ENCODE data around the gene PAN3. TPM values are rescaled to one million over a fixed set of nuclear protein-coding genes. Genes with fewer than 3 reads are reported as not detected.

The PAN3 gene
- total and polyA plus RNA-seq, 2 of the 8 experiments (the other 6 are each of a cell fraction or from before 2014, with no cell fraction given): 12.7 to 39.3 TPM

DNA sequence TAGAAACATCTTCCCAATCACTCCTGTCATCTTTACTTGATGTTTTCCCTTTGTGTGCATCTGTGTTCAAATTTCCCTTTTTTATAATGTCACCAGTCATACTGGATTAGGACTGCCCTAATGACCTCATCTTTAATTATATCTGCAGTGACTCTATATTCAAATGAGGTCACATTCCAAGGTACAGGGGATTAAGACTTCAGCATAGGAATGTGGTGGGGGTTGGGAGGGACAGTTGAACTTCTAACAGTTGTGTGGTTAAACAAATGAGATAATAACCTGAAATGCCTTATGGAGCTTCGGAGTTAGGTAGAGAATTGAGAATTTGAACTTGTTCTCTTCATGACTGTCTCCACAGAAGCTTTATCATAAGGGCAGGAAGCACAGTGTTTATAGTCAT, 23.0 kb downstream of the PAN3 start:
- WGBS, 2 experiments (ENCODE audit: extremely low coverage in 1 of 2, insufficient coverage in 1 of 2, insufficient read length in 1 of 2, insufficient replicate concordance in 2 of 2, low coverage in 1 of 2, low lambda C conversion rate in 2 of 2, missing lambda C conversion rate in 1 of 2): 23% methylated on average over 1 of the region's 1 CpG; no CpG with 5 or more reads in 1 of the 2 experiments
- H3K4me2 ChIP-seq (ENCODE audit: insufficient read depth in 1 of 2, low read depth in 2 of 2, low read length in 2 of 2): peak overlapping the region; percentile 57 to 65
- no peak for DNase-seq (ENCODE audit: low read depth in 1 of 2, low spot score in 2 of 2)
- peaks cover 0 to 2% of the 10 kb centered on the region in 2 experiments for H4K20me1 ChIP-seq (replicated peaks in 1 of 2; ENCODE audit: control insufficient read depth in 1 of 2, insufficient read depth in 2 of 2, low read length in 2 of 2)
- FAIRE-seq: peak; percentile 74
- peaks cover 11 to 98% of the 10 kb centered on the region in 2 experiments for H3K79me2 ChIP-seq (ENCODE audit: control insufficient read depth in 1 of 2, insufficient read depth in 2 of 2, low read length in 2 of 2)
- H3K18ac ChIP-seq (ENCODE audit: extremely low read depth, low read length): peak overlapping the region; percentile 44
- no peak overlapping the region for H2BK15ac ChIP-seq (ENCODE audit: low read length)
- H3K27ac ChIP-seq (ENCODE audit: low read depth, low read length): peak overlapping the region; percentile 12; the same call in 1 of the 2 replicates
- H2BK5ac ChIP-seq (ENCODE audit: low read depth, low read length): peak overlapping the region; percentile 13; the same call in 1 of the 2 replicates
- H3K36me3 ChIP-seq (ENCODE audit: control insufficient read depth in 2 of 4, insufficient read depth in 4 of 4, low read length in 3 of 4): peaks cover 0 to 5% (median 0%) of the 10 kb centered on the region in 4 experiments; a peak in 2 of 8 replicates
- no peaks in the 10 kb centered on the region for H3K27me3 ChIP-seq (replicated peaks in 1 of 4; ENCODE audit: control insufficient read depth in 3 of 4, extremely low read depth in 1 of 4, insufficient read depth in 3 of 4, low read length in 3 of 4)
- H3K79me1 ChIP-seq (ENCODE audit: low read depth, low read length): peaks cover 3% of the 10 kb centered on the region
- H3K23ac ChIP-seq (ENCODE audit: insufficient read length): no peak overlapping the region
- no peak overlapping the region for H4K91ac ChIP-seq (replicated peaks; ENCODE audit: insufficient read length, low read length)
- H4K8ac ChIP-seq (ENCODE audit: extremely low read depth, insufficient read depth, low read length): no peak overlapping the region
- H2BK12ac ChIP-seq (ENCODE audit: low read depth, low read length): peak overlapping the region; percentile 86; the same call in 1 of the 2 replicates
- no peak overlapping the region for H2AFZ ChIP-seq (ENCODE audit: low read length)
- no peak overlapping the region for H2BK120ac ChIP-seq (replicated peaks; ENCODE audit: low read depth, low read length)
- CTCF ChIA-PET (ENCODE audit: partially characterized antibody): interaction anchor here (1.6 kb wide), 1 partner anchor 9 kb away, joined by 4 read pairs; no protein-coding TSS in a partner anchor
- POLR2A ChIA-PET (ENCODE audit: partially characterized antibody): interaction anchor here (0.6 to 2.2 kb wide), 6 partner anchors 9 to 156 kb away, joined by 3 to 9 read pairs (median 3); no protein-coding TSS in a partner anchor
- no peak overlapping the region for H3K4ac ChIP-seq (replicated peaks; ENCODE audit: insufficient read length, low read depth, low read length)
- H3K4me3 ChIP-seq (ENCODE audit: extremely low read depth in 1 of 4, insufficient read depth in 2 of 4, low read depth in 3 of 4, low read length in 4 of 4): peak overlapping the region in 1 of 4 experiments; percentile 43; a peak in 2 of 8 replicates
- 0 out of 2 replicates have a peak overlapping the region, but pooled peaks have one; percentile 16 for H2BK20ac ChIP-seq (ENCODE audit: low read length)
- peak overlapping the region; percentile 47; the same call in 1 of the 2 replicates for H2AK5ac ChIP-seq (ENCODE audit: low read depth, low read length)
- H3K14ac ChIP-seq (ENCODE audit: insufficient read length): no peak overlapping the region
- no peak overlapping the region for H3K56ac ChIP-seq (replicated peaks; ENCODE audit: insufficient read length, low read depth, low read length)
- H3K23me2 ChIP-seq (ENCODE audit: low read depth, low read length): no peaks in the 10 kb centered on the region
- peaks cover 3 to 9% of the 10 kb centered on the region in 2 experiments; a peak in 2 of 4 replicates for H3K9me3 ChIP-seq (ENCODE audit: insufficient read depth in 2 of 2, low read depth in 1 of 2, low read length in 1 of 2)
- H3K4me1 ChIP-seq (replicated peaks in 1 of 4; ENCODE audit: control insufficient read depth in 3 of 4, insufficient read depth in 4 of 4, low read length in 3 of 4): peaks cover 0 to 14% (median 5%) of the 10 kb centered on the region in 4 experiments; a peak in 5 of 7 replicates
- peak overlapping the region; percentile 41 for H4K5ac ChIP-seq (ENCODE audit: insufficient read length, low read depth, low read length)
- no peak overlapping the region; a peak in 1 of 7 replicates for H3K9ac ChIP-seq (replicated peaks in 1 of 4; ENCODE audit: extremely low read depth in 1 of 4, low read depth in 3 of 4, low read length in 3 of 4)
- TF ChIP-seq TAF1 (IDR thresholded peaks at IDR 0.05; ENCODE audit: low read depth, low read length) (no peak), TEAD4 (IDR thresholded peaks at IDR 0.05; ENCODE audit: low read depth, low read length) (peak; percentile 98), HDAC2 (IDR thresholded peaks at IDR 0.05; ENCODE audit: borderline replicate concordance in 1 of 2, low read depth in 2 of 2, low read length in 2 of 2) (peak in 1 of 2 experiments; percentile 93; a peak in 1 of 4 replicates), PHF8 (conservative IDR thresholded peaks at IDR 0.05; ENCODE audit: low read depth, low read length) (no peak), NANOG (IDR thresholded peaks at IDR 0.05; ENCODE audit: insufficient read depth, low read depth, low read length, poor library complexity, severe bottlenecking) (no peak), POU5F1 (IDR thresholded peaks at IDR 0.05; ENCODE audit: low read depth, low read length) (no peak), CTBP2 (IDR thresholded peaks at IDR 0.05; ENCODE audit: borderline replicate concordance, insufficient read depth, insufficient read length, low read length) (no peak), RAD21 (IDR thresholded peaks at IDR 0.05 in 1 of 2, conservative IDR thresholded peaks at IDR 0.05 in 1 of 2; ENCODE audit: low read depth in 2 of 2, low read length in 2 of 2) (no peak), SP4 (IDR thresholded peaks at IDR 0.05; ENCODE audit: low read length) (no peak)
- TF ChIP-seq, protein P1, sequence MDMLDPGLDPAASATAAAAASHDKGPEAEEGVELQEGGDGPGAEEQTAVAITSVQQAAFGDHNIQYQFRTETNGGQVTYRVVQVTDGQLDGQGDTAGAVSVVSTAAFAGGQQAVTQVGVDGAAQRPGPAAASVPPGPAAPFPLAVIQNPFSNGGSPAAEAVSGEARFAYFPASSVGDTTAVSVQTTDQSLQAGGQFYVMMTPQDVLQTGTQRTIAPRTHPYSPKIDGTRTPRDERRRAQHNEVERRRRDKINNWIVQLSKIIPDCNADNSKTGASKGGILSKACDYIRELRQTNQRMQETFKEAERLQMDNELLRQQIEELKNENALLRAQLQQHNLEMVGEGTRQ (IDR thresholded peaks at IDR 0.05; ENCODE audit: low read length): no peak
